SW 1271 (cell line): ENCODE results near the gene TYW1B.
"Not testable (repeated sequence)": the region's sequence is repeated elsewhere in the genome, so short reads cannot be mapped to it uniquely, and the experiment has no call there.

Experiments used
- DNase-seq, 2 experiments: peaks; one replicate each; lab custom pipeline; 2025; lab: John Stamatoyannopoulos, UW

The TYW1B gene

GRCh38 chr7:72700548-72700947 is 127.5 kb downstream of the TYW1B start:
- not testable (repeated sequence) for DNase-seq

- not testable (repeated sequence) for DNase-seq
Observed at GRCh38 chr7:72697066-72697465, 130.9 kb downstream of the TYW1B start.

DNA sequence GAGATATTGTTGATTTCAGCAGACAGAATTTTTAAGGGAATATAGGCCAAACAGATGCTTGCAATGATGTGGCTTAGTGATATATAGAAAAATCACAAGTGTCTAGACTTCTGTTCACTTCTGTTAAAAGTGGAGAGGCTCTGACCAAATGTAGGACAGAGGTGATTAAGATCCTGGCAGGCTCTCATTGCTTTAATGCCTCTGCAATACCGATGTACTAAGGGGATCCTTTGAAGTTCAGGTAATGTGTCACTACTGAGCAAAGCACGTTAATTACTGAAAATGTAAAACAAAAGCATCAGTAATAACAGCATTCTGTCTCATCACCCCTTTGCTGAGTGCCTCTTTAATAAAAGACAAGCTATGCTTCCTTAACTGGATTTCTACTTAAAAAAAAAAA is 131.4 kb downstream of the TYW1B start:
- DNase-seq: not testable (repeated sequence)

DNA sequence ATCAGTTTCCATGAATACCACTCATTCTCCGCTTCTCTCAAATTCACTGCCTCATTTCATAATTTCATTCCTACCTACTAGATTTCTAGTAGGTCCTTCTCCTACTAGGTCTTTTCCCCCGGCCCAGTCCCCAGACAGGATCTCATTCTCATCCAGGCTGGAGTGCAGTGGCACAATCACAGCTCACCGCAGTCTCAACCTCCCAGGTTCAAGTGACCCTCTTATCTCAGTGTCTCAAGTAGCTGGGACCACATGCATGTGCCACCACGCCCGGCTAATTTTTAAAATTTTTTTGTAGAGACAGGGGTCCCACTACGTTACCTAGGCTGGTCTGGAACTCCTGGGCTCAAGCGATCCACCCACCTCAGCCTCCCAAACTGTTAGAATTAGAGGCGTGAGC is 132.5 kb downstream of the TYW1B start:
- not testable (repeated sequence) for DNase-seq

- not testable (repeated sequence) for DNase-seq
Observed at GRCh38 chr7:72691442-72691841, 136.6 kb downstream of the TYW1B start.

- not testable (repeated sequence) for DNase-seq
Observed at GRCh38 chr7:72690177-72690576, 137.8 kb downstream of the TYW1B start.

- not testable (repeated sequence) for DNase-seq
Observed at GRCh38 chr7:72689344-72689743, 138.7 kb downstream of the TYW1B start.

- not testable (repeated sequence) for DNase-seq
Observed at GRCh38 chr7:72681211-72681610, 146.8 kb downstream of the TYW1B start.

DNA sequence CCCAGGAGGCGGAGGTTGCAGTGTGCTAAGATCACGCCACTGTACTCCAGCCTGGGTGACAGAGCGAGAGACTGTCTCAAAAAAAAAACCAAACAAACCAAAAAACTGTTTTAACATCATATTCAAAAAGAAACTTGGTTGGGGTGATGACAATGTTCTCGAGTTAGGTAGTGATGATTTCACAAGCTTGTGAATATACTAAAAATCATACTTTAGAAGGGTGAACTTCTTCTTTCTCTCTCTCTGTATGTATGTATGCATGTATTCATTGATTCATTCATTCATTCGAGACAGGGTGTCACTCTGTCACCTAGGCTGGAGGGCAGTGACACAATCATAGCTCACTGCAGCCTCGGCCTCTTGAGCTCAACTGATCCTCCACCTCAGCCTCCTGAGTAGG is 151.1 kb downstream of the TYW1B start:
- not testable (repeated sequence) for DNase-seq

- DNase-seq: not testable (repeated sequence)
Observed at GRCh38 chr7:72676086-72676690, 151.8 kb downstream of the TYW1B start.

DNA sequence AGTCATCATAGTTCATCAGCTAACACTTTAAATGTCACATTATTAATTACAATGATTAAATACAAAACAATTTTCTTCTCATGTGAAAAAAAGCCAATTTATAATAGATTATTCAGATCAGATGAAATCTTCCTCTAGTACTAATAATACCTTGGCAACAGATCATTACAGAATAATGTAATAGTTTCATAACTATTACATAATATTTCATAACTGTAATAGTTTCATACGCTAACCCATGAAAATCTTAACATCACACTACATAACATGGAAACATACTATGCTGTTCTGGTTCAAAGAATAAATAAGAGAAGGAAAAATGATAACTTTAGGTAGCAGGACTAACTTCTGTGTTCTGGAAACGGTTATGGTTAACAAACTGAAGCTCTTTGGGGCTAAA is 152.3 kb downstream of the TYW1B start:
- not testable (repeated sequence) for DNase-seq

DNA sequence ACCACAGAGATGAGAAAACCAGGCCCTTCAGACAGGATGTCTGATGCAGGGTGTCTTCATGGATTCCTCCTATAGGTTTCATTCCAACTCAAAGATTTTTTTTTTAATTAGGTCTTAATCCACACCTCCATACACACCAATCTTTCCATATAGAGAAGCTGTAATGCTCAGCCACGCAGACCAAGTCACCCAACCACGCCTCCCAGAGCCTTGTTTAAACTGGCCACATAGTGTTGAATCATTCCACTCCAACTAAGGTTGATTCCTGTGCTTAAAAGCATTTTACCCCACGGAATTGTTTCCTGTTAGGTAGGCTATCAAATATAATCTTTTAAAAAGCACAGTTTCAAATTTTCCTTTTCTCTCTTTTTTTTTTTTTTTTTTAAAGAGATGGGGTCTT is 153.6 kb downstream of the TYW1B start:
- no peak for DNase-seq

- DNase-seq: not testable (repeated sequence)
Observed at GRCh38 chr7:72670850-72671249, 157.2 kb downstream of the TYW1B start.

- not testable (repeated sequence) for DNase-seq
Observed at GRCh38 chr7:72668435-72668834, 159.6 kb downstream of the TYW1B start.

DNA sequence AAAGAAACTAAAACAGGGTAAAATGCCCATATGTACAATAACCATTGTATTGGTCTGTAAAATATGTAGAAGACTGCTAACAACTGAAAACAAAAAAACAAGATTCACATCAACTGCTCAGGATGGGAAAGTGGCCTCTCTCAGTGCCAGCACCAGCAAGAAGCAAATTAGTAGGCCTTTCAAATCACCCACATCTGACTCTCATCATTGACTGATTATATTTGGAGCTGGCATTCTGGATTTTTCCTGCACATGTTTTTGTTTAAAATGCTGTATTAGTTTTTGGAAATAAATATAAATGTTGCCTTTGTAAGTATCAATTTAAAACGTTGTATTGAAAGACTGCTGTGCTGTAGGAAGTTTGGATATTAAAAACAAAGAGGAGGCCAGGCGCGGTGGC is 161.0 kb downstream of the TYW1B start:
- DNase-seq: not testable (repeated sequence)

GRCh38 chr7:72648574-72648973 is 179.4 kb downstream of the TYW1B start:
- not testable (repeated sequence) for DNase-seq

GRCh38 chr7:72643708-72644107 is 184.3 kb downstream of the TYW1B start:
- not testable (repeated sequence) for DNase-seq

DNA sequence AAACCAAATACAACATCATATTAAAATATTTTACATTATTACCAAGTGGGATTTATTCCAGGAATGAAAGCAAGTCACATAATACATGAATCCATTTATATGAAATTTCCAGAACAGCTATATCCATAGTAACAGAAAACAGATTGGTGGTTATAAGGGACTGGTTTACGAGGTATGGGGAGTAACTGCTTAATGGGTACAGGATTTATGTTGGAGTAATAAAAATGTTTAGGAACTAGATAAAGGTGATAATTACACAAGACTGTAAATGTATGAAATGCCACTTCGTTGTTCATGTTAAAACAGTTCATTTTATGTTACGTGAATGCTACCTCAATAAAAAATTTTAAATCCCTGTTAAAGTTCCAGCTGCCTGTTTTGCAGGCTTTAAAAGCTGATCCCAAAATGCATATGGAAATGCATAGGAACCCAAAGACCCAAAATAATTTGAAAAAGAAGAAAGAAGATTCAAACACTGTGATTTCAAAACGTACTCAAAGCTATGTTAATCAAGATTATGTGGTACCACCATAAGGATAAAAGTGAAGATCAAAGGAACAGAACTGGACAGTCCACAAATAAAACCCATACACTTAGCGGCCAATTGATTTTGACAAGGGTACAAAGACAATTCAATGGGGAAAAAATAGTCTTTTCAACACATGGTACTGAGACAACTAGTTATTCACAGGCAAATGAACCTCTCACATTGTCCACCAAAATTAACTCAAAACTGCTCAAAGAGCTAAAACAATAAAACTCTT is 186.3 kb downstream of the TYW1B start:
- DNase-seq: not testable (repeated sequence)

DNA sequence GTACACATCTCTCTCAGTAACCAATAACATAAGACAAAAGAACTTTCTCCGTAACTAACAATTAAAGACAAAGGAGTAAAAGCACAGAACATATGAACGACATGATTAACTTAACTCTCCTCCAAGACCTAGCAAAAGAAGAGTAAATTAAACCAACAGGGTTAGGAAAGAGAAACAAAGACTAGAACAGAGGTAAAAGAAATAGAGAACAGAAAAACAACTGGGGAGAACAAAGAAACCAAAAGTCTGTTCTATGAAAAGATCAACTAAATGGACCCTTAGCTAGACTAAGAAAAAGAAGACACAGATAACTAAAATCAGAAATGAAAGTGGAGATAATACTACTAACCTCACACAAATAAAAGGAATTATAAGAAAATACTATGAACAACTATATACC is 187.3 kb downstream of the TYW1B start:
- DNase-seq: not testable (repeated sequence)

- not testable (repeated sequence) for DNase-seq
Observed at GRCh38 chr7:72635273-72635908, 192.6 kb downstream of the TYW1B start.

GRCh38 chr7:72632765-72633292 is 195.2 kb downstream of the TYW1B start:
- DNase-seq: not testable (repeated sequence)

- not testable (repeated sequence) for DNase-seq
Observed at GRCh38 chr7:72628375-72628774, 199.6 kb downstream of the TYW1B start.
